ENCODE results near the gene ZNF787. TPM values are rescaled to one million over a fixed set of nuclear protein-coding genes. Genes with fewer than 3 reads are reported as not detected.

Gene ZNF787
- total RNA-seq, 1 experiment from 2014 or later: 54.6 TPM

- Histone ChIP-seq H2AK5ac (ENCODE audit: insufficient read length, low read length) (no peak overlapping the region), H4K91ac (ENCODE audit: insufficient read length, low read depth, low read length) (no peak overlapping the region), H3K27me3 (ENCODE audit: insufficient read depth, low read length) (no peaks in the 10 kb centered on the region), H3K27ac (ENCODE audit: insufficient read length, low read depth, low read length) (no peak overlapping the region), H3K23me2 (ENCODE audit: insufficient read length, low read depth, low read length, poor library complexity, severe bottlenecking) (peaks cover 7% of the 10 kb centered on the region), H3K14ac (ENCODE audit: insufficient read depth, low read length) (no peak overlapping the region), H3K18ac (ENCODE audit: insufficient read length, low read depth, low read length) (no peak overlapping the region), H3K9ac (ENCODE audit: extremely low read depth, insufficient read length, low read length) (no peak overlapping the region), H4K8ac (replicated peaks; ENCODE audit: insufficient read length, low read depth, low read length) (no peak overlapping the region), H2BK5ac (ENCODE audit: insufficient read length, low read length) (no peak overlapping the region), H3K79me2 (ENCODE audit: insufficient read depth, low read length) (peaks cover 7% of the 10 kb centered on the region; the same call in 1 of the 2 replicates), H3K9me3 (ENCODE audit: control insufficient read depth, low read depth, low read length) (no peaks in the 10 kb centered on the region), H4K20me1 (ENCODE audit: control insufficient read depth, insufficient read depth, insufficient read length) (peaks cover 6% of the 10 kb centered on the region), H2BK20ac (ENCODE audit: low read depth, low read length, poor library complexity, severe bottlenecking) (no peak overlapping the region), H3K79me1 (ENCODE audit: insufficient read depth, low read depth, low read length, poor library complexity, severe bottlenecking) (no peaks in the 10 kb centered on the region), H4K5ac (ENCODE audit: insufficient read length, low read depth, low read length) (no peak overlapping the region), H2AFZ (ENCODE audit: low read length) (no peak overlapping the region), H2BK12ac (ENCODE audit: insufficient read length, low read depth, low read length) (no peak overlapping the region), H3K4me1 (ENCODE audit: insufficient read depth, low read length) (no peaks in the 10 kb centered on the region; the same call in 1 of the 2 replicates), H3K4ac (ENCODE audit: low read depth, low read length) (no peak overlapping the region), H2BK120ac (ENCODE audit: low read depth, low read length, poor library complexity, severe bottlenecking) (no peak overlapping the region), H3K23ac (ENCODE audit: insufficient read length, low read depth, low read length) (no peak overlapping the region), H3K56ac (ENCODE audit: insufficient read length, low read depth, low read length) (no peak overlapping the region), H3K4me2 (ENCODE audit: insufficient read depth, insufficient read length, low read length) (no peak overlapping the region), H2BK15ac (ENCODE audit: low read depth, low read length) (no peak overlapping the region), H3T11ph (ENCODE audit: low read length) (no peak overlapping the region)
- Mint-ChIP-seq H3K4me1 (peaks cover 4 to 8% of the 10 kb centered on the region in 2 experiments), H3K36me3 (ENCODE audit: insufficient read depth in 1 of 3, low read depth in 3 of 3) (peaks cover 17 to 34% (median 33%) of the 10 kb centered on the region in 3 experiments), H3K4me3 (no peak overlapping the region), H3K27me3 (ENCODE audit: low read depth) (no peaks in the 10 kb centered on the region), H3K9me3 (no peaks in the 10 kb centered on the region), H3K27ac (no peak overlapping the region; a peak in 1 of 7 replicates)
- TF ChIP-seq, protein P1, sequence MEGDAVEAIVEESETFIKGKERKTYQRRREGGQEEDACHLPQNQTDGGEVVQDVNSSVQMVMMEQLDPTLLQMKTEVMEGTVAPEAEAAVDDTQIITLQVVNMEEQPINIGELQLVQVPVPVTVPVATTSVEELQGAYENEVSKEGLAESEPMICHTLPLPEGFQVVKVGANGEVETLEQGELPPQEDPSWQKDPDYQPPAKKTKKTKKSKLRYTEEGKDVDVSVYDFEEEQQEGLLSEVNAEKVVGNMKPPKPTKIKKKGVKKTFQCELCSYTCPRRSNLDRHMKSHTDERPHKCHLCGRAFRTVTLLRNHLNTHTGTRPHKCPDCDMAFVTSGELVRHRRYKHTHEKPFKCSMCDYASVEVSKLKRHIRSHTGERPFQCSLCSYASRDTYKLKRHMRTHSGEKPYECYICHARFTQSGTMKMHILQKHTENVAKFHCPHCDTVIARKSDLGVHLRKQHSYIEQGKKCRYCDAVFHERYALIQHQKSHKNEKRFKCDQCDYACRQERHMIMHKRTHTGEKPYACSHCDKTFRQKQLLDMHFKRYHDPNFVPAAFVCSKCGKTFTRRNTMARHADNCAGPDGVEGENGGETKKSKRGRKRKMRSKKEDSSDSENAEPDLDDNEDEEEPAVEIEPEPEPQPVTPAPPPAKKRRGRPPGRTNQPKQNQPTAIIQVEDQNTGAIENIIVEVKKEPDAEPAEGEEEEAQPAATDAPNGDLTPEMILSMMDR (conservative IDR thresholded peaks at IDR 0.05): no peak
- no peak for DNase-seq
- WGBS (ENCODE audit: extremely low coverage, insufficient read length, low lambda C conversion rate): no CpG with 5 or more reads among the region's 10 CpGs
Observed at GRCh38 chr19:56145698-56146097, 24.6 kb upstream of the ZNF787 start.
